ENCODE measurements around the gene FAM181A. TPM values are rescaled to one million over a fixed set of nuclear protein-coding genes. Genes with fewer than 3 reads are reported as not detected.
A peak's percentile ranks its signal among the peaks of the same experiment; 100 is the strongest.

FAM181A gene
- total RNA-seq, 1 donor from 2014 or later: not detected

DNA sequence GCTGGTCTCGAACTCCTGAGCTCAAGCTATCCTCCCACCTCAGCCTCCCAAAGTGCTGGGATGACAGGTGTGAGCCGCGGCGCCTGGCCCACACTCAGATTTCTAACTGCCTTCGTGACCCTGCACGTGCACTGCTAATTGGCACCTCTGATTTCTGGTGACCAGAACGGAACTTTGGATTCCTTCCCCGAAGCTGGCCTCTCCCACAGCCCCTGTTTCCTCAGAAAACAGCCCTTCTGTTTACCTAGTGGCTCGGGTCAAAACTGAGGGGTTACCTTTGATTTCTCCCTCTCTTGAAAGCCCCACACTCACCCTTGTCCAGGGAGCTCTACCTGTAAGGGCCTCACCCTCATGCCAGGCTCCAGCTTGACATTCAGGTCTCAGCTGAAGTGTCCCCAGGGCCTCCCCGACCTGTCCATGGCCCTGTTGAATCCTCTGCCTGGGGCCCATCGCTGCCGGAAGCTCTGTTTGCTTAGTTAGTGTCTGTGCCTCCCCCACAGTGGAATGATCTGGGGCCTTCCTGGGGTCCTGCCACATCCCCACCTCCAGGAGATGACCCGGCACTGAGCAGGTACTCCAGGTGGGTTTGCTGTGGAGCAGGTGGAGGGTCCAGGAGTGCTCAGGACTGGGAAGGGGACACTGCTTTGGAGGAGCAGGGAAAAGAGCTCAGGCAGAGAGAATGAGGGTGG lies 24.4 kb upstream of the FAM181A start:
- no peaks in the 10 kb centered on the region for H3K9me3 Mint-ChIP-seq
- H3K4me3 Mint-ChIP-seq: no peak overlapping the region
- no peaks in the 10 kb centered on the region for H3K36me3 Mint-ChIP-seq
- TF ChIP-seq EZH2phosphoT487 (IDR thresholded peaks at IDR 0.05) (no peak), EZH2 (IDR thresholded peaks at IDR 0.05) (no peak)
- TF ChIP-seq, protein P1, sequence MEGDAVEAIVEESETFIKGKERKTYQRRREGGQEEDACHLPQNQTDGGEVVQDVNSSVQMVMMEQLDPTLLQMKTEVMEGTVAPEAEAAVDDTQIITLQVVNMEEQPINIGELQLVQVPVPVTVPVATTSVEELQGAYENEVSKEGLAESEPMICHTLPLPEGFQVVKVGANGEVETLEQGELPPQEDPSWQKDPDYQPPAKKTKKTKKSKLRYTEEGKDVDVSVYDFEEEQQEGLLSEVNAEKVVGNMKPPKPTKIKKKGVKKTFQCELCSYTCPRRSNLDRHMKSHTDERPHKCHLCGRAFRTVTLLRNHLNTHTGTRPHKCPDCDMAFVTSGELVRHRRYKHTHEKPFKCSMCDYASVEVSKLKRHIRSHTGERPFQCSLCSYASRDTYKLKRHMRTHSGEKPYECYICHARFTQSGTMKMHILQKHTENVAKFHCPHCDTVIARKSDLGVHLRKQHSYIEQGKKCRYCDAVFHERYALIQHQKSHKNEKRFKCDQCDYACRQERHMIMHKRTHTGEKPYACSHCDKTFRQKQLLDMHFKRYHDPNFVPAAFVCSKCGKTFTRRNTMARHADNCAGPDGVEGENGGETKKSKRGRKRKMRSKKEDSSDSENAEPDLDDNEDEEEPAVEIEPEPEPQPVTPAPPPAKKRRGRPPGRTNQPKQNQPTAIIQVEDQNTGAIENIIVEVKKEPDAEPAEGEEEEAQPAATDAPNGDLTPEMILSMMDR (IDR thresholded peaks at IDR 0.05): no peak
- Histone ChIP-seq H3K9me3 (ENCODE audit: low read depth) (no peaks in the 10 kb centered on the region), H3K4me3 (no peak overlapping the region), H3K27me3 (no peaks in the 10 kb centered on the region), H3K36me3 (no peaks in the 10 kb centered on the region), H2AFZ (replicated peaks) (peak overlapping the region; percentile 87), H3K27ac (no peak overlapping the region), H3F3A (ENCODE audit: low read depth) (no peaks in the 10 kb centered on the region), H3K9ac (no peak overlapping the region), H3K79me2 (ENCODE audit: low read depth) (no peaks in the 10 kb centered on the region), H3K4me2 (no peak overlapping the region), H4K20me1 (ENCODE audit: low read depth) (no peaks in the 10 kb centered on the region), H3K4me1 (no peaks in the 10 kb centered on the region)
- H3K27me3 Mint-ChIP-seq (ENCODE audit: insufficient read depth, low read depth): peaks cover 16% of the 10 kb centered on the region
- peaks cover 11% of the 10 kb centered on the region for H3K4me1 Mint-ChIP-seq
- no peak for DNase-seq (ENCODE audit: low spot score)
- H3K27ac Mint-ChIP-seq: peak overlapping the region; percentile 42

DNA sequence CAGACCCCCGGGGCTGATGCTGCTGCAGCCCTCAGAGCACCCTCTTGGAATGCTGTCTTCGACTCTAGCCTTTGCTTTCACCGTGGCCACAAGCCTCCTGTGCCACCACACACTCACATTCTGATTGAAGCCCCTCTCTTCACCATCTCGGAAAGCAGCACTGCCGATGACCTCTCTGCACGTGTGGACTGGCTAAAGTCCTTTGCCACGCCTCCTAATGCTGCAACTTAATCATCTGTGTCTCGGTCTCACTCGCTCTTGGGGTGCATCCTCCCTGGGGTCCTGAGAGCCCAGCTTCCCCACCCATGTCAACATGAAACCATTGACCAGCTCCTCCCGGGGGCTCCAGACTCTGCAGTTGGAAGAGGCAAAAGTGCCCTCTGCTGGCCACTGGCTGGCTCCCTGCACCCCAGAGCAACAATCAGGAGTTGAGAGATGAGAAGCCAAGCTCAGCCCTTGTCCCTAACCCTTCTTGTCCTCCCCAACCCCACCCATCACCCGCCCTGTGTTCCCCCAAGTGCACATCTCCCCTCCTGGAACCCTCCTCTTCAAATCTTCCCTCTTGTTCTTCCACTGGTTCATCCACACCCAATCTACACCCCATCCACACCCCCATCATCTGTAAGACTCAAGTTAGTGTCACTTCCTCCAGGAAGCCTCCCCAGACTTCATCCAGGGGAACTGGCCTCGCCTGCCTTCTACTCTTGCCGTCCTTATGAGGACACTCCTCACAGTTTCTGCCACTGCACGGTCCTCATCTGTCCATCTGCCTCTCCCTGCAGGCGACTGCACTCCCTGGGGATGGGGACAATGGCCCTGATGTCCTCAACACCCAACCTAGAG lies 23.6 kb upstream of the FAM181A start:
- H3K9ac ChIP-seq: no peak overlapping the region
- no peaks in the 10 kb centered on the region for H3K36me3 ChIP-seq
- Mint-ChIP-seq H3K36me3 (no peaks in the 10 kb centered on the region), H3K4me3 (no peak overlapping the region), H3K4me1 (peaks cover 8% of the 10 kb centered on the region), H3K9me3 (no peaks in the 10 kb centered on the region), H3K27ac (peak overlapping the region; percentile 37), H3K27me3 (ENCODE audit: insufficient read depth, low read depth) (peaks cover 16% of the 10 kb centered on the region)
- no peak overlapping the region for H3K4me2 ChIP-seq
- no peaks in the 10 kb centered on the region for H3K9me3 ChIP-seq (ENCODE audit: low read depth)
- TF ChIP-seq, protein P1 (IDR thresholded peaks at IDR 0.05): peak; percentile 78
- no peak for TF ChIP-seq EZH2phosphoT487 (IDR thresholded peaks at IDR 0.05)
- H3F3A ChIP-seq (ENCODE audit: low read depth): no peaks in the 10 kb centered on the region
- H3K27me3 ChIP-seq: no peaks in the 10 kb centered on the region
- H3K4me3 ChIP-seq: no peak overlapping the region
- no peaks in the 10 kb centered on the region for H3K4me1 ChIP-seq
- no peak overlapping the region for H3K27ac ChIP-seq
- H2AFZ ChIP-seq (replicated peaks): peak overlapping the region; percentile 87
- H4K20me1 ChIP-seq (ENCODE audit: low read depth): no peaks in the 10 kb centered on the region
- peak; percentile 74 for DNase-seq (ENCODE audit: low spot score)
- no peaks in the 10 kb centered on the region for H3K79me2 ChIP-seq (ENCODE audit: low read depth)

DNA sequence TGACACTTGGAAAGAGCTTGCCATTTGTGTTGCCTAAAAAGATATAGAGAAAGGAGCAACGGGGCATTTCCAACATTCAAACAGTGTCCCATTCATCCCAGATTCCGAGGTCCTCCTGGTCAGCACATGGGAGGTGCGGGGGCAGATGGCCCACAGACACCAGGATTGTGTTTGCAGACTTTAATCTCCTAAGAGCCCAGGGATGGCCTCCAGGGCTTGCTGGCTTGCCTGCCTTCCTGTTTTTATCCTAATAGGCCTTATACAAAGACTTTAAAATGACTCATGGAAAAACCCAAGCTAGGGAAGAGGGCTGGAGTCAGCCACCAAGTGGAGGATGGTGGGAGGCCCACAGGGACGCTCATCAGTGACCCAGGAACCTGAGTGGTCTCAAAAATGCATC lies 21.5 kb upstream of the FAM181A start:
- Mint-ChIP-seq H3K27ac (peak overlapping the region; percentile 89), H3K4me1 (peaks cover 8% of the 10 kb centered on the region), H3K4me3 (no peak overlapping the region), H3K27me3 (ENCODE audit: insufficient read depth, low read depth) (peaks cover 11% of the 10 kb centered on the region), H3K36me3 (no peaks in the 10 kb centered on the region), H3K9me3 (peaks cover under 1% of the 10 kb centered on the region)
- TF ChIP-seq, protein P1 (IDR thresholded peaks at IDR 0.05): no peak
- TF ChIP-seq EZH2 (IDR thresholded peaks at IDR 0.05): no peak
- TF ChIP-seq EZH2phosphoT487 (IDR thresholded peaks at IDR 0.05): no peak
- Histone ChIP-seq H3K9ac (no peak overlapping the region), H3F3A (ENCODE audit: low read depth) (no peaks in the 10 kb centered on the region), H3K27ac (no peak overlapping the region), H3K79me2 (ENCODE audit: low read depth) (no peaks in the 10 kb centered on the region), H3K4me2 (no peak overlapping the region), H3K4me3 (no peak overlapping the region), H3K27me3 (no peaks in the 10 kb centered on the region), H3K36me3 (no peaks in the 10 kb centered on the region), H2AFZ (replicated peaks) (no peak overlapping the region), H3K9me3 (ENCODE audit: low read depth) (no peaks in the 10 kb centered on the region), H3K4me1 (no peaks in the 10 kb centered on the region), H4K20me1 (ENCODE audit: low read depth) (no peaks in the 10 kb centered on the region)
- DNase-seq (ENCODE audit: low spot score): no peak
